Measurements from ENCODE around the gene SRSF1.

Gene SRSF1

DNA sequence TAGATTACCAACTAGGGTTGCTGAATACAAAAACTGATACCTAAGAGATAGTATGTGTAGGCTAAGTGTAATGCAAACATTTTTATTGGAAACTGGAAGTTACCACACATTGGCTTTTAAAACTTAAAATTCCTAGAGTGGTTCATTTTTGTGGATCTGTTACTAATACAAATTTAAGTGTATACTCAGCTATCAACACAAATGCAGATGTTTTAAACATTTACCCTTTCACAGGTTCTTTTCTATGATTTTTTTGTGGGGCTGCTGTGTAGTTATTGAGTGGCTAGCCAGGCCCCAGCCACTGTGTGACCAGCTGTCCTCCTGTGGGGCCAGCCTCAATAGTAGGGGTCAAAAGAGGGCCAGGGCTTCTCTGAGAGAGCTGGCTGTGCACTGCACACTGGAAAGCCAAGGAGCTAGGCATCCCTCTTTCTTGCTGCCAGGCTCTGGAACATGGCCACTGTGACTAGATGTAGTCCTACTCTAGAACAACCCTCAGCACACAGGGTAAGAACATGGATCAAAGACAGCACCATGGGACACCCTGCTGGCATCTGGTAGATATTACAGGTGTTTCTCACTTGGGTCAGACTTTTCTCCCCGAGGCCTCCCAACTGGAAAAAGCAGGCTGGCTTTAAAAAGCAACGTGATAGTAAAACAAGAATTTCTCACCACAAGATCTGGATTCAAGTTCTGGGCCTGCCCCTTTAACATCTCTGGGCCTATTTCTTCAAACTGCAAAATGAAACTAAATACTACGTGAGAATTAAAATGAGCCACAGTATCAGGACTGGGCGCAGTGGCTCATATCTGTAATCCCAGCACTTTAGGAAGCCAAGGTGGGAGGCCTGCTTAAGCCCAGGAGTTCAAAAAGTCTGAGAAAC, 11.7 kb downstream of the SRSF1 start:
- intact Hi-C loops (cut with DNase I): loop anchor here (2.0 to 5.0 kb wide), 2 partner anchors 103 to 133 kb away; no protein-coding TSS in a partner anchor
- peak; percentile 9 to 88 (median 73) for DNase-seq

DNA sequence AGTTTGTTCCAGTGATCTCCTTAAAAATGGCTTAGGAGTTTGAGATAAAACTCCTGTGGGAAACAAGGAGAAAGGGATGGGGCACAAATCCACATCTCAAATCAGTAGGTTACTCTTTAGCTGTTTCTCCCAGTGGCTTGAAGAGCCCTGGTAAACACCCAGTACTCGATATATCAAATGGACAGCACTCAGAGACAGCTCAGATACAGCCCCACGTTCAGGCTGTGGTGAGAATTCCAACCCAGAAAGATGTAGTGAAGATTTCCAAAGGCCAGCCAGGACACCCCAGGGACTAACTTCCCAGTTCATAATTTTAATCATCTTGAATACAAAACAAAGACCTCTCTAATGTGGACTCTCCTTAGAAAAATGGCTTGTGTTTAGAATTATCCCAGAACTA, 12.6 kb downstream of the SRSF1 start:
- DNase-seq: no peak
- intact Hi-C loops (cut with DNase I): loop anchor here (2.0 kb wide), 1 partner anchor 102 kb away; no protein-coding TSS in a partner anchor

DNA sequence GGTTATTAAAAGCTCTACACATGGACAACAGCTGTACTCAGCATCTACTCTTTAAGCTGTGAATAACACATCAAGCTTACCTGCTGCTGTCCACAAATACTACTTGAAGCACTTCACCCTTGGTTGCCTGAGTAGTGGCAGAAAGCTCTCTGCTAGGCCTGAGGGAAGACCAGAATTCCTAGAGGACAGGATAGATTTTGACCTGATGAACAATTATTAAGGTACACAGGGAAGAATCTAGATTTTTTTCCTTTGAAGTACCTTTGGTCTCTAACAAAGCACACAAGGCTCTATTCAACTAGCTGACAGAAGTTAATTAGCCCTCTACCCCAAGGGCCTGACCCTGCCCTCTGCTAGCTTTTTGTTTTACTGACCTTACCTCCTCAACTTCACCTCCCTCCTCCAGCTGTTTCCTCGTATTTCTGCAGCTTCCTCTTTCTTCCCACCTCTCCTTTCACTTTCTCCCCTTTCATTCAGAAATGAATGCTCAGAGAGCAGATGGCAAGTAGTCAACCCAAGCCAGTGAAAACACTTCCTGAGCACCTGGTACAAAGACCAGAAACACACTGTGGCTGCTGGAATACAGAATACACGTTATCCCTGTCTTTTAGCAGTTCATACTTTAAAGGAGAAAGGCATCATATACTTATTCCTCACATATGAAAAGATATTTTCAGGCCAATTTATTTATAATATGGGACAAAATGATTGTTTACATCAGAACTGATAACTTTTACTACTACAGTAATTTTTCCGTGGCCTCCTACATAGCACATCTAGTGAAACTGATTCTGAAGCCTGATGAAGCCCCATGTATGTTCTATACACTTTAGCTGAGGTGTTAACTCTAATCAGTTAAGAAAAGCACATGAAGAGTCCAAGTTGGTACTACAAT, 13.3 kb downstream of the SRSF1 start:
- intact Hi-C loops (cut with DNase I): loop anchor here (2.0 kb wide), 1 partner anchor 101 kb away; no protein-coding TSS in a partner anchor
- no peak for DNase-seq

DNA sequence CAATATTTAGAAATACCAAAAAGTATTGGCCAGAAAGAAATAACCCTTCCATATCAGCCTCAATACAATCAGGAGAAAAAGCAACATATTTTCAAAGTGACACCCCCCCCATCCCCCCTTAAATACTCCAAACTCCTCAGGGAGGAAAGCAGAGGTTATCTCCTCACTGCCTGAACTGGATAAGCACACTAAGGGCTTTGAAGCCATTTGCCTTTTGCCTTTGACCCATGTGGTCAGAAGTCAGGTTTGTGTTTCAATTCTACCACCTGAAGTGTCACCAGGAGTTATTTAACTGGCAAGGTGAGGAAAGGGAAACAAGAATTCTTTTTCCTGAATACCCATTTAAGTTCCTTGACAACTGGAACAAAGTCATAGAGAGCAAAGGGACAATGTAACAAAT, 15.5 kb downstream of the SRSF1 start:
- intact Hi-C loops (cut with DNase I): no loop called here
- DNase-seq: no peak

DNA sequence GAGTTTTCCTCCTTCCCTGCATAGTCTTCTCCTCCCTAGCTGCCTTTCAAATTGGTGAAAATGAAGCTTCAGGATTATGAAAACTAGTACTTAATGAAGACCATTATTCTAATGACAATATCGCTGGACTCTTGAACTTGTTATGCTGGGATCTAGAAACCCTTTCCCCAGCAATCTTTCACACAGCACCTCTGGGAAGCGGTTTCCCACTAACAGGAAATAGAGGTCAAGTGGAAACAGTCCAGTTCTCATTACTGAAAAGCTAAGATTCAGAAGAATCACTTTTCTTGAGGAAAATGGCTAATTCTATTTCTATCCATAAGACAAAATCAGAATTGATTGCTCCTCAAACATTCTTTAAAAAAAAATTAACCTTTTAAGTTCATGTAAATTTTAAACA, 17.0 kb downstream of the SRSF1 start:
- intact Hi-C loops (cut with DNase I): no loop called here

DNA sequence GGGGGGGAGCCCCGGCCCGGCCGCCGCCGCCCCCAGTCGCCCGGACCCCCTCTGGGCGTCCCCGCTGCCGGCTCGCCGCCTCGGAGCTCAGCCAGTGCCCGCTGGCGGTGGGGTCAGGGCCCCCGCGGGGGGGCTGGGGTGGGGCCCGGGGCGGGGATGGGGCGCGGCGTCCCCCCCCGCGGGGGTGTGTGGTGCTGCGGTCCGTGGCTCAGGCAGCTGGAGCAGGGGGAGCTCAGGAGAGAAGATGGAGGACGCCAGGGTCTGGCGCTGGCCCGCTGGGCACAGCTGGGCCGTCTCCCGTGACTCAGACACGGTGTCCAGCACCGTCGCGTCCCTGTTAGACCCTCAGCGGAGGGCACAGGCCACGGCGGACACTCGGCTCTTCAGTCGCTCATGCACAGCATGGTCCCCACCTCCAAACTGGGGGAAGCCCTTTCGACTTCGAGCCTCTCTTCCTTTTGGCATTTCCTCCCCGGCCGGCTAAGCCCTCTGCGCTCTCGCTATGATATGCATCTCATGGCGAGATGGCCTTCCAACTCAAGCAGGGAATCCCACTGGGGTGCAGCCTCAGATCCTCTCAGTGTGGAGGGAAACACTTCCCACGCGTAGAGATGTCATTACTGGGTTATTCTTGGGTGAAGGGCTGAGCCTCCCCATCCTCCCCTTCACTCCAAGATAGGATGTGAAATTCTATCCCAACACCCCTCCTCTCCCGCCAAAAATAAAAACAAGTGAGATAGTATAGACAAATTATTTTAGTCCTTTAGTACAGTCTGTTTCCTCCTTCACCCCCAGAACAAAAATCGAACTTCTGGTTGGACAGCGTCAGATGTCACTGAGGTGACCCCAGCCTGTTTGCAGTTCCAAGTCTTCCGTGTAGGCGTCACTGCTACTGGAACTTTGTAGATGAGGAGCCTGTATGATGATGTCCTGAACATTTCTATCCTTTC, 18.5 kb downstream of the SRSF1 start:
- peak; percentile 23 to 87 (median 74) for DNase-seq
- intact Hi-C loops (cut with DNase I): no loop called here

More for the DNA sequence above, 17.0 kb downstream of the SRSF1 start:
- no peak for DNase-seq

DNA sequence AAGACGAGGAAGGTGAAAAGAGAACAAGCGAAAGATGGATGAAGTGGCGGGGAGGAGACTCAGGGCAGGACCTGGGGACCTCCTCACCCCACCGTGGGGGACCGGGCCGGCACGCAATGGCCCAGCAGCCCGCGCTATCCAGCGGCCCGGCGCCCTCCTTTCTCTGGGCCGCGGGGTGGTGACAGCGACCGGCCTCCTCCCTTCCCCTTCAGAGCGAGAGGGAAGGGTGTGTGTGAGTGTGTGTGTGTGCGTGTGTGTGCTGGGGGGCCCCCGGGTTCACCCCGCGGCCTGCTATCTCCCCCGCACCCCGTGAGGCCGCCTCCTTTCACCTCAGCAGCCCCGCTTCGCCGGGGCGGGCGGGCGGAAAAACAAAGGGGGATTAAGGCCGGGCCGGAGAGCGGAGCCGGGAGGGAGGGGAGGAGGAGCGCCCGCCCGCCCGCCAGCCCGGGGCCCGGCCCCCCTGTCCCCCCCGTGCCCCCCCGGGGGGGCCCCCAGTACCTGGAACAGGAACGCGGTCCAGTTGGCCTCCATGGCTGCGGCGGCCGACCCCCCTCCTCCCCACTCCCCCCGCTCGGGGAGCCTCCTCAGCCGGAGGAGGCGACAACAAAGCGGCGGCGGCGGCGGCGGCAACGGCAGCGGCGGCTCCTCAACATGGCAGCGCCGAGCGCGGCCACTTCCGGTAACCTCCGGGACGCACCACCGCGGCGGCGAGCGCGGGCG, 19.3 kb downstream of the SRSF1 start, which contains the start of gene VEZF1:
Gene VEZF1, minus strand, starts transcription at position 674 of the 720 bp plus-strand sequence. Its CDS starts 143 bp downstream, at position 531.
- DNase-seq: peak; percentile 33 to 90 (median 76)
- intact Hi-C loops (cut with DNase I): loop anchor here (2.0 kb wide), 1 partner anchor 33 kb away; the partner anchor contains the start of gene CUEDC1

DNA sequence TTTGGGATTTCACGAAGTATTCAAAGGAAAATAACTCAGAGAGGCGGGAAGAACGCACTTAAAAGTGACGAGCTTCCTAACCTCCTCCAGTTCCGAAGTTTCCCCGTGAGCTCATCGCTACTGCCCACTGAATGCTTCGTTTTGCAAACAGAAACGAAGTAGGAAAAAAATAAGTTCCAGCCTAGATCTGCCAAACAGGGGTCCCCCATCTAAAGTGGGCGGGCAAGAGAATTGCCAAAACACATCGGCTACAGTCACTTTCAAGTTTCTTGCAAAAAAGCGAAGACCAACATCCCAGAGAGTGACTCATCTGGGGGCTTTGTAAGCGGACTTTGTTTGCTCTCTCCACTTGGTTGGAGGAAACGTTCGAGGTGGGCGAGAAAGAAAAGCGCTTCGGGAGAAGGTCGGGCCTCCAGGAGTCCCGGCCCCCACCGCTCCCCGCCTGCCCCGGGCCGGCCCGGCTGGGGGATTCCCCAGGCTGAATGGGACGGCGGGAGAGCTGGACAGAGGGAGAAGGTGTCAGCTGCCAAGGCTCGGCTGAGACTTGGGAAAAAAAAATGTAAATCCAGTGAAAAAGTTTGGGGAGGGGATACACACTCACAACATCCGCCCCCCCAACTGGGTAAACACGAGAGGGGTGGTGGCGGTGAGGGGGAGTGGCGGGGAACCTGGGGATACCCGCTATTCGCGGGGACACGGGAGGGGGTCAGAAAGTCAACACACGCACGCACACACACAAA, 20.0 kb downstream of the SRSF1 start:
- intact Hi-C loops (cut with DNase I): loop anchor here (2.0 kb wide), 1 partner anchor 32 kb away; the partner anchor contains the start of gene CUEDC1
- DNase-seq: peak in 35 of 42 donors; percentile 6 to 75 (median 42)

DNA sequence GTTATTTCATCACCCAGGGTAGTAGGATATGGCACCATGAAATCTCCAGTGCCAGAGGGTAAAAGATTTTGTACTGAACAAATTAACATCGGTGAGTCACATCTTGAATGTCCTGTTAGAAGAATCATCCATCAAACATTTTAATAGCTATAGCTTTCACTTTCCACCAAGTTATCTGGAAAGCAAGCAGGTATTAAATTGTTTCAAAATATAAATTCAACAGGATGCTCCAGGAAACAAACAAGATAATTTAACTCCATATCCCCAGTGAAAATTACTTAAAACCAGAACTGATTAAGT, 21.4 kb downstream of the SRSF1 start:
- intact Hi-C loops (cut with DNase I): no loop called here
- DNase-seq: no peak

DNA sequence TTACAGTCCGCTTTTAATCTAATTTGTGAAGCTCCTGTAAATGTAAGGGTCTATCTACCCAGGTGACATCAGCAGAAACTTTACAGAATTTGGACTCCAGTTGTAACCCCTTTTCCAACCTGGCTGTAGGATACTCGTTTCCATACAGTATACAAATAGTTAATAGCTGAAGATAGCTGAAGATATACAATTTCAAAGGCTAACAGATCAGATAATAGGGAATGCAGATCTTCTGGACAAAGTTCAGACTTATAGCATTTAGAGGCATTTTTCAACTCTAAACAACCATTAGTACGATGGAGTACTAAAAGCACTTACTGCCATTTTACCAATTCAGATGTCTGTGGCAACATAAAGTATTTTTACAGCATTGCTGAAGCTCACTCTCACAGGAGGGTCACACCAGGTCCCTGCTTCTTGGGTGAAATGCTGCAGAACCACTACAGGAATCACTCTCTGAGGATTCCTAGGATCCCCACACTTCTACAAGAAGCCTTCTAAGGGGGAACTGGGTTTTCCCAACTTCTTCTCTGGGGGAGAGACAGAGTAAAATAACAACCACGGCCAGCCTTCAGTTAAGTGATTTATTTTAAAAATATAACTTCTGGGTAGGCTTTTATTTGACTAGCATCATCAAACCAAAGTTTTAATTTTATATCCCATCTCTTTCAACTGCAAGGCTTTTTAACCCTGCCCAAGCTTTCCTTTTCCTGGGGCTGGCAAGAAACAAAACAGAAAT, 21.9 kb downstream of the SRSF1 start:
- no peak for DNase-seq
- intact Hi-C loops (cut with DNase I): no loop called here

DNA sequence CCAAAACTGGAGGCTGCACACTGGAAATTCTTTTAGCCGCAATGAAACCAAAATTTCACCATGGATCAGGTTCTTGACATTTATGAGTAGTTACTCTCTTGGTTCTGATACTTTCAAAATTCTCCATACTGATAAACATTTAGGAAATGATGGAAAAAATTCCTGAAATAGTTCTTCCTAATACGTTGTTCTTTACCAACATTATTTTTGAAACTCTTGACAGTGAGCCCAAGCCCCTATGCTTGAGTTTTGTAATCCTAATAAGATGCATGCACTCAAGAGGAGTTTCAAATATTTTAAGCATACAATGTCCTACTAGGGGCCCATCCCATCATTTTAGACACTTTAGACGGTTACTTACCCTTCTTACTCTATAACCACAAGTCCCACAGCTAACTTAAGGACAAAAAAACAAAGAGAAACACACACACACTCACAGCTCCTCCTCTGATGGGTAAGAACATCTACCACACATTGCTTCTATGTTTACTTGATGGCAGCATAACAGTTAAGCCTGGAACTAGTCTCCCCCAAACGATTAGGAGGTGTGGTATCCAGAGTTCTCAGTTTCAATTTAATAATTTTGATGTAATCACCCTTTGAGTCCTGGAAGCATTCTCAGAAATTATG, 22.7 kb downstream of the SRSF1 start:
- DNase-seq: peak in 1 of 42 donors; percentile 35
- intact Hi-C loops (cut with DNase I): no loop called here

DNA sequence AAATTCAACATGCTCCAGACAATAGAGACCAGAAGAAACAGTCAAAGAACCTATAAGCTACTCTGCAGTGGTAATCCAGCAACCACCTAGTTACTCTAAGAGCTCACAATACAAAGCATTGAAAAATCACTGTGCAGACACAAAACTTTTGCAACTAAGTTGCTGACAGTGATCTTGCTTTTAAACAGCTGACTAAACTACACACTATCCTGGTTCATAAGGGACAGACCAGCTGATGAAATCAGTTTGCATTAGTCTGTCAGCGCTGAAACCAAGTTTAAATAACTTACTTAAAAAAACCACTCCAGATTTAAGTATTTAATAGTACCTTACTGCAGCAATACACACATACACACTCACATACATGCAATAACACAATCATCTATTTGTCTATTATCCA, 23.6 kb downstream of the SRSF1 start:
- intact Hi-C loops (cut with DNase I): no loop called here
- DNase-seq: no peak

DNA sequence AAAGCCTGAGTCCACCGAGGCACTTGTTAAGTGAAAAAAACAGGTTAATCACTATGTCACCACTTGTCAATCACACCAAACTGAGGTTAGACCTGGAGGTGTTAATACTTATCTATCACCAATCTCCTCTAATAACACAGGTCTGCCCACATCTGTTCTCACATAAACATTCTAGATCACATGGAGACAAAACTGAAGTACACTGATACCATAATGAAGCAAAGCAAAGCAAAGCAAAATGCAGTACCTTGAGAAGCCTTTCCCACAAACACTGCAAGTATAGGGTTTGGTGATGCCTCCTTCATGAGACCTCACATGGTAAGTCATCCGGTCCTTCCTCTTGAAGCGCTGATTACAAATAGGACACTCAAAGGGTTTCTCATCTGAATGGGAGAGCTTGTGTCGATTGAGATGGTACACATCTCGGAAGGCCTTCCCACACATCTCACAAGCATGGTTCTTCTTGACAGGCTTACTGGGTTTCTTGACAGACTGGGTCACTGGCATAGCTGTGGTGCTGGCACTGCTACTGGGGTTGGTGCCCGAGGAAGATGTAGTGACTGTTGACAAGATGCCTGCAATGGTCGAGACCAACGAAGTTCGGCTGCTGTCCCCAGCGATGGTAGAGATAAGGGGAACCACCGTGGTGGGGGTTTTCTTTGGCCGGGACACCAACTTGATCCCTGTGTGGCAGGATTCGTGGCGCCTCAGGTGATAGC, 24.4 kb downstream of the SRSF1 start:
- intact Hi-C loops (cut with DNase I): no loop called here
- peak in 1 of 42 donors; percentile 50 for DNase-seq

DNA sequence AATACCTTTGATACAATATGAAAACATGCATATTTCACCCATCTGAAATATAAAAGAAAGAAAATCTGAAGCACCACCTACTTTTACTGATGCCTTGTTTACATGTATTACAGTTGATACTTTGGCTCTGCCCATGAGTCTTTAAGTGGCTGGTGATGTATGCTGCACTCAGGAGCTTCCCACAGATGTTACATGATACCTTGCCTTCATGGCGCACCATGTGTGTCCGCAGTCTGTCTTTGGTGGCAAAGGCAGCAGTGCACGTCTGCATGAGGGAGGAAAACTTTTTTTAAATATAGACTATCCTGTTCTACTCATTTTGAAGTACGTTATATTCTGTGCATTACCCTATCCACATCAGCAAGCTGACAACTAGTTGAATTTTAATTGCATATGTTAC, 26.5 kb downstream of the SRSF1 start:
- intact Hi-C loops (cut with DNase I): no loop called here
- DNase-seq: no peak

DNA sequence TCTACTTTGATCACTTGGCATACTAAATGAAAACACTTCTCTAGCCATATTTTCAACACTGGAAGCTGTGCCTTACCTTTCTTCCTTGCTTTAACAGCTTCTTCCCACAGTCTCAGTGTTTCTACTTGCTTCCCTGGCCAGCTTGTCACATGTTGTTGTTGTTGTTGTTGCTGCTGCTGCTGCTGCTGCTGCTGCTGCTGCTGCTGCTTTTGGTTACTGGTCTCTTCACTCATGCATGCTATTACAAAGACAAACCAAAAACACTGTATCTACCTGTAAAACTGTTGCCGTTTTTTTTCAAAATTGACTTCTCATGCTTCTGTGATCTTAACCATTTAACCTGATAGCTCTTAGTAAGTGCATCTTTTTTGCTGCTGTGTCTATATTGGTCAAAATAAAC, 28.0 kb downstream of the SRSF1 start:
- intact Hi-C loops (cut with DNase I): no loop called here

More for the DNA sequence above, 28.0 kb downstream of the SRSF1 start:
- DNase-seq: peak in 2 of 42 donors; percentile 32 to 43
